Left colon (tissue), 2 donors: Measurements from ENCODE around the gene RALGPS1. TPM values are rescaled to one million over a fixed set of nuclear protein-coding genes. Genes with fewer than 3 reads are reported as not detected.
A peak's percentile ranks its signal among the peaks of the same experiment; 100 is the strongest.

Experiments
- ATAC-seq: fragments of 200-7000 bp; cut with Tn5 transposase; one replicate; pipeline ENCODE4 v1.9.1; 2020; ENCODE audit warnings: mild to moderate bottlenecking, moderate library complexity
- DNase-seq, 2 donors: peaks; one replicate each; pipeline ENCODE4 v3.0.0-alpha.2; 2020
- intact Hi-C, 2 donors: fragments of 100-400 bp; cut with DNase I in 1 of 2; cut with micrococcal nuclease in 1 of 2; formaldehyde crosslinking; loops; one replicate each; pipeline versions ENCODE4 v1.11.2 to v1.14.0; 2022; cut with DNase I, micrococcal nuclease
- total RNA-seq, 2 donors: library from RNA; stranded (reverse); fragmentation: NEBNext Ultra II Directional; extraction: Animal tissue kit (Norgen Biotek cat#: 25700); gene quantifications; one replicate each; pipeline ENCODE4 v1.2.1, GENCODE V29; 2021
- donor health status: DM: no; HTN: no; CAD: no.
- donor health status: DM: yes; HTN: yes; CAD: no.

RALGPS1 gene
- total RNA-seq, 2 donors from 2014 or later = 32.7 to 46.5 TPM

DNA sequence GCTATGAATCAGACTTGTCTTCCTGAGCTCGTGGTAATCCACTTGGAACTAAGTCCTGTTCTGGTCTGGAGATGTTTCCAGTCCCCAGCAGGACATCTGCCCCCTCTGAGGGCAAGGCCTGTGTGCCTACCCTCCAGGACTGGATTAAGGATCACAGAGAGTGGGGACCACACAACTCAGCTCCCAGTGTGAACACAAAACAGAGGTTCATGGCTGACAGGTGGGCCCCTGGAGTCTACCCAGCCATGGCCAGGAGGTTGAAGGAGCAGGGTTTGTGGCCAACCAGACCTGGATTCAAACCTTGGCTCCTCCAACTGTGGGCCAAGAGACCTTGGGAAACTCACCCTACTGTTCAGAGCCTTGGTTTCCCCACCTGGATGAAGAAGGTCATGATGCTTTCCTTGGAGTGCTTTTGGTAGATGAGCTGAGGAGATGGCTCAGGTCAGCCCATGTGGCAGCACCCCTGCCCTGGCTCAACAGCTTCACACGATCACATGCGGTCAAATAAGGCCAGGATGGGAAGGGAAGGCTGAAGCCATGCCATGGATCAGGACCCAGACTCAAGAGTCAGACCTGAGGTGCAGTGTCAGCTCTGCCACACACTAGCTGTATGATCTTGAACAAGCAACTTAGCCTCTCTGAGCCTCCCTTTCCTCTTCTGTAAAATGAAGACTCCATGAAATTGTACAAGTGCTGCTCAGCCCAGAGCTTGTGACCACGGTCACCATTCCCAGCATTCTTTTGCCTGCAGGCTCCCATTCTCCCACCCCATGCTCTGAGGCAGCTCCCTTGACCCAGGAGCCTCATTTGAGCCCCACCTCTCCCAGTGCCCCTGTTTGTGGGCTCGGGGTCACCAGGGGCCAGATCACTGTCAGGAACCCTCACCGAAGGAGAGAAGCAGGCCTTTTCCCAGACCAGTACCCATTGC, 235.1 kb downstream of the RALGPS1 start:
- DNase-seq (no peak), ATAC-seq (no peak)
- intact Hi-C loops = no loop called here

GRCh38 chr9:127153501-127153900, 238.9 kb downstream of the RALGPS1 start:
- intact Hi-C loops = no loop called here
- ATAC-seq = no peak
- no peak for DNase-seq

DNA sequence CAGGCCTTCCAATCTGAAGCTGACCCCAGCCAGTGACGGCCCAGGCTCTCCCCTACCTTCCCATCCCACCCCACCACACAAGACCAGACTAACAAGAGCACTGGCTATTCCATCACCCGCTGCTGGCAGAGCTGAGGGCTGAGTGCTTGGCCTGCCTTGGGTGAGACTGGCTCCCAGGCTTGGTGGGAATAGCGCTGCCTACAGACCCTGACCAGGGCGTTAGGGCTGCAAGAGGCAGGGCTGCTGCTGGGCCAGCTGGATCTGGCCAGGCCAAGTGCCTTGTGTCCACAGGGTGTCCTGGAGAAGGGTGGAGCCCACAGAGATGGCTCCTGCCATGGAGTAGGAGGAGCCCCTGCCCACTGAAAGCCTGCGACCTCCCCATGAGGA, 239.4 kb downstream of the RALGPS1 start:
- no peak for DNase-seq

GRCh38 chr9:127154390-127155191, 240.0 kb downstream of the RALGPS1 start:
- ATAC-seq = peak; percentile 17
- no peak for DNase-seq
- intact Hi-C loops = no loop called here

More for the DNA sequence above, 239.4 kb downstream of the RALGPS1 start:
- no peak for ATAC-seq
- intact Hi-C loops = no loop called here

DNA sequence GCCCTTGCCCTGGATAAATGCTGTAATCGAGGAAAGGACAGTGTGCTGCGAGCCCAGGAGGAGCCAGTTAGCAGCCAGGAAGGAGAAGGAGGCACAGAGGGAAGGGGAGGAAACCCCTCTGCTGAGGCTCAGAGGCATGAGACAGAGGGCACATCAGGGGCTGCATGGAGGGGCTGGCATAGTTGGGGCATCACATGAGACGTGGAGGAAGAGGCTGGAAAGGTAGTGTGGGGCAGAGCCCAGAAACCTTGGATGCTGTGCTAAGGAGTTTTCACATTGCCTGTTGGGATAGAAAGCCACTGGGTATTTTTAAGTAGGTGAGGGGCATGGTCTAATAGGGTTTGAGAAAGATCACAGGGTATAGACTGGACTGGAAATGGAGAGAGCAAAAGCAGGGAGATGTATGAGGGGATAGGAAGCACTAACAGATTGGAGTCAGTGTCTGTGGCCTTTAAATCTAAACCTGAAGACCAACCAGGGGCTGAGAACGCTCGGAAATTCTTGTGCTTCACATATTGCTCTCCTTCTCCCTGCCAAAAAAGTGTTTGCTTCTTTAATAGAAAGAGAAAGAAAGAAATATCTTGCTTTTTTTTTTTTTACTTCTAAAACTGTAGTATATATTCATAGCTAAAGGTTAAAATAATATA, 240.9 kb downstream of the RALGPS1 start:
- no peak for DNase-seq
- no peak for ATAC-seq
- intact Hi-C loops = no loop called here

DNA sequence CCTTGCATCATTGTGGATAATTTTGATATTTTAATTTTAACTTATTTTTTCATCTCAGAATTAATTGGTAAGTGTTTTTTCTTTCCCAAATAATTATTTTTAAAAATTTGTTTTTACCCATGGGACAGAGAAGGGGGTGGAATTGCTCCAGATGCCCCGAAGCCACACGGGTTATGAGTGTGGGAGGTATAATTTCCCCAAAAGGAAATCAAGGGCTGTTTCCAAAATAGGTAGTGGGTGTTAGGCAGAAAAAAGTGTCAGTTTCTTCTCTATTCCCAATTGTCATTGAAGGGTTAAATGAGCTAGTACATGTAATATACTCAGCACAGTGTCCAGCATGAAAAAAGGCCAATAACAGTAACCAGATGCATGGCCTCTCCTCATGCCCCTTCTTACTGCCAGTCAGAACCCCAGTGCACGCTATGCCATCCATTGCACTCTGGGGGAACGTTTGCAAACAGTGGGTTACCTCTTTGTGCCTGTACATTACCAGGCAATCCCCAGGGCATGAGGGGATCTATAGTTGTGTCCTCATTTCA, 244.3 kb downstream of the RALGPS1 start:
- ATAC-seq (no peak), DNase-seq (no peak)
- intact Hi-C loops = no loop called here

DNA sequence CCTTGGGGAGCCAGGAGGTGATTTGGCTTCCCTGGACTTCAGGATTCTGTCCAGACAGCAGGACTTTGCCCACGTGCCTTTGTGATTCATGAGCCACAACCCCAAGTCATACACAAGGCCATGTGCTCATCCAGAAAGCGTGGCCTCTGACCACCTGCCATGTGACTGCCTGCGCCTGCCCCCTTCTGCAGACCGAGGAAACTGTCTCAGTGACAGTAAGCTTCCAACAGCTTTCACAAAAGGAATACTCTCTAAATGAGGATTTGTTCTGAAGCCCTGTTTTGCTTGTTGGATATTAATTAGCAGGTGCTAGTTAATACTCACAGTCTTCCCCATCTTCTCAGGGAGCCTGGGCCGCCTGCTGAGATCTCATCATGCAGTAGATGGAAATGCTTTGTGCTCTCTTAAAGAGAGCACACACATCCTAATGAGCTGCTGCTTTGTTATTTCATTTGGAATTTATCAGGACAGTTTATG, 244.8 kb downstream of the RALGPS1 start:
- peak; percentile 25 to 52 for DNase-seq
- peak; percentile 36 for ATAC-seq
- intact Hi-C loops = no loop called here

GRCh38 chr9:127159949-127160610, 245.5 kb downstream of the RALGPS1 start:
- intact Hi-C loops = no loop called here
- no peak for DNase-seq

GRCh38 chr9:127161081-127161624, 246.6 kb downstream of the RALGPS1 start:
- DNase-seq (no peak), ATAC-seq (no peak)
- intact Hi-C loops = no loop called here

More at GRCh38 chr9:127159949-127160610, 245.5 kb downstream of the RALGPS1 start:
- ATAC-seq = no peak

DNA sequence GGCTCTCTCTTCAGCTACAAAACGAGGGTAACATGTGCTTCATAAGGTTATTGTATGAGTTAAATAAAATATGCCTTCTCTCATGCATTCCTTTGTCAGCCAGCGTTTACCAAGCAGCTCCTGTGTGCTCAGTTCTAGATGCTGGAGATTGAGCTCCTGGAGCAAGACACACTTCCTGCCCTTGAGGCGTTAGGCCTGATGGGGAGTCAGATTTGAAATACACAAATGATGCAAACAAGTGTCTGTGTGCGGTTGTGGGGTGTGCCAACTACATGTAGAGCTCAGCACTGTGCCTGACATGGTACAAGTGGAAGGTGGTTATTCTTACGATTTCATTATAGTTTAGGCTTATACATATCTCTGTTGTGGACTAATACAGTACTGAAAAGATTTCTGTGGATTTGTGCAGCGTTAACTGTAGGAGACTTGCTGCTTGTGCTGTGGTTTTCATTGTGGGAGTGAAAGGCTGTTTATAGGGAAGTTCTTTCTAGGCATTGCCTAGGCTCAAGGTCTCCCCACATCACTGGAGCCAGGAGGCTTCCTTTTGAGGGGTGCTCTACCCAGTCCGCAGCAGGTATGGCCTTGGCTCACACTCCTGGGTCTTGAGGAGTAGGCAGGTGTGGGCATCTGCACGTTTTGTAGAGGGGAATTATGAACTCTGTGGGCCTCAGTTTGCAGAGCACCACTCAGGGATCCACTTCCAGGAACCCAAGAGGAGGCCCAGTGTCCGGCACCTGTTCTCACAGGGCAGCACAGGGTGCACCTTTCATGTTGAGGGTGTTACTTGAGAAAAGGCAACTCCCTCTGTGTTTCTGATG, 247.7 kb downstream of the RALGPS1 start:
- DNase-seq = no peak
- intact Hi-C loops = no loop called here
- no peak for ATAC-seq

GRCh38 chr9:127162864-127163365, 248.3 kb downstream of the RALGPS1 start:
- ATAC-seq = no peak
- no peak for DNase-seq
- intact Hi-C loops = no loop called here

DNA sequence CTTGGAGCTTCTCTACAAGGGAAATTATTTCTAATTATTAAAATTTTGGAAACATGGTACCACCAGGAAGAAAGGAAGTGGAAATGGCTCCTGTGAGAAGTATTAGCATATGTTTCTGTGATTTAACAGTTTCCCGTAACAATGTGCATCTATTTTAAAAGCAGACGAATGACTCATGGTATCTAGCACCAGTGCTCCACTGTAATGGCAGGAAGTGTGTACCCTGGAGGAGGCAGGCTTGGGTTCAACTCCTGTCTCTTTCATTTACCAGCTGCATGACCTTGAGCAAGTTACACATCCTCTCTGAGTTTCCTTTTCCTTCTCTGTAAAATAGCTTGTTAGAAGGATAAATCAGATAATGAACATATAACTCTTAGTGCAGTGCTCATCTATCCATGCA, 248.8 kb downstream of the RALGPS1 start:
- ATAC-seq (no peak), DNase-seq (no peak)
- intact Hi-C loops = no loop called here

GRCh38 chr9:127165116-127165515, 250.5 kb downstream of the RALGPS1 start:
- ATAC-seq (no peak), DNase-seq (no peak)
- intact Hi-C loops = no loop called here

- no peak for DNase-seq
- no peak for ATAC-seq
- intact Hi-C loops = no loop called here
Measured at GRCh38 chr9:127166111-127166510, 251.5 kb downstream of the RALGPS1 start.

DNA sequence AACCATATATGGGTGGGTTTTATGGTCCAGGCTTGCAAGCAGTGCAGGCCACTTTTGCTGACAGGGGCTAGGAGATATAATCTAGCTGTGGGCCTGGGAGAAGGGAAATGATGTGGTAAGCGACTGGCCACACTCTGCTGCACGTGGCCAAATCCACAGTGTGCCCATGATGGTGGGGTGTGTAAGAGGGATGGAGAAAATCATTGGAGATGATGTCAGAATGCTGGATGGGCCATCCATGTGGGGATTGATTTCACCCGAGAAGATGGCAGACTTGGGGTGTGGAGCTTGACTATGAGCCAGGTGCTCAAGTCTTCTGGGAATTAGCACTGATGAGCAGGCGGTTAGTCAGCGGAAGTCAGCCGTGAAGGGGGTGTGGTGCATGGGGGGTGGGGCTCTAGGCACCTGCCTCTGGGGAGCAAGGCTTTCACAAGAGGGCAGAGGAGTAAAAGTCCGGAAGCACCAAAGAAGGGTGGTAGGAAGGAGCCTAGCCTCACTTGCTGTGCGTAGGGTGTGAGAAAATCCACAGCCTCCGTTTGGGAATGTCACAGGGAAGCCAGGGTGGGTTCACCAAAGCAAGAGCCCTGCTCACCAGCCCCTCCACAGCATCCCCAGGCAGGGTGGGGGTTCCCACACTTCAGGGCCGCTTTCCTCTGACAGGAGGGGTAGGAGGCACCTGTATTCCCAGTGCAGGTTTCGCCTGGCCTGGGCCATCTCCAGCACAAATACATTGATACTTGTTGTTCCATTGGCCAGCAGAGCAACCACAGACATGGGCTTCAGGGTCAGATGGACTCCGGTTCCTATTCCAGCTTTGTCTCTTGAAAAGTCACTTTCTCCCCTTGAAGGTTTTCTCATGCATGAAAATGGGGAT, 252.3 kb downstream of the RALGPS1 start:
- no peak for DNase-seq
- ATAC-seq = no peak
- intact Hi-C loops = no loop called here

GRCh38 chr9:127167560-127168326, 253.2 kb downstream of the RALGPS1 start:
- intact Hi-C loops = no loop called here
- no peak for DNase-seq
- no peak for ATAC-seq
